HG03520 (cell line): ENCODE results near the gene NUPR2.
"Not testable (repeated sequence)": the region's sequence is repeated elsewhere in the genome, so short reads cannot be mapped to it uniquely, and the experiment has no call there.

Experiments
- ATAC-seq: cut with Tn5 transposase; IDR thresholded peaks from one replicate; pipeline ENCODE4 v1.9.1; 2021; ENCODE audit warnings: mild to moderate bottlenecking, moderate library complexity; ENCODE audit not compliant: unreplicated experiment

Gene NUPR2

GRCh38 chr7:56087445-56087844, 28.8 kb downstream of the NUPR2 start:
- ATAC-seq: no peak

GRCh38 chr7:56086761-56087160, 29.5 kb downstream of the NUPR2 start:
- no peak for ATAC-seq

GRCh38 chr7:56083150-56083785, 32.9 kb downstream of the NUPR2 start:
- ATAC-seq: no peak

GRCh38 chr7:56081626-56082340, 34.4 kb downstream of the NUPR2 start:
- ATAC-seq: no peak

GRCh38 chr7:56080726-56081435, 35.3 kb downstream of the NUPR2 start:
- ATAC-seq: not testable (repeated sequence)

- no peak for ATAC-seq
These were observed 36.6 kb downstream of the NUPR2 start for GRCh38 chr7:56079450-56080185.

GRCh38 chr7:56078196-56078595, 38.0 kb downstream of the NUPR2 start:
- ATAC-seq: no peak

DNA sequence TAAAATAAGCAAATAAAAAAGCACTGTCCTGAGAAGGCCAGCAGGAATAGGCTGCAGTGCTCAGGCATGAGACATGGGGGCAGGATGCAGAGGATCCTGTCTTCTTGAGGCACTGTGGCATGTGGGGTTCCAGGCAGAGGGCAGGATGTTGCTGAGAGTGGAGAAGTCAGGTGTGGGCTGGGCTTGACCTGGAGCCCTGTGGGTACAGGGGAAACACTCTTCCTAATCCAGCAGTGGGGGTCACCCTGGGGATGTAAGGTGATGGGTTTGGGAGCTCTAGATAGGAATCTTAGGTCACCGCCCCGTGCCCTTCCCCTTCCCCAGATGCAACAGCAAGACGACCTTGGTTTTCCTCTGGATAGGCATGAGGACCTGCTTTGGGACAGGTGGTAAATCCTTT, 38.5 kb downstream of the NUPR2 start:
- ATAC-seq: no peak

GRCh38 chr7:56074371-56074791, 41.8 kb downstream of the NUPR2 start:
- peak; percentile 88 for ATAC-seq

DNA sequence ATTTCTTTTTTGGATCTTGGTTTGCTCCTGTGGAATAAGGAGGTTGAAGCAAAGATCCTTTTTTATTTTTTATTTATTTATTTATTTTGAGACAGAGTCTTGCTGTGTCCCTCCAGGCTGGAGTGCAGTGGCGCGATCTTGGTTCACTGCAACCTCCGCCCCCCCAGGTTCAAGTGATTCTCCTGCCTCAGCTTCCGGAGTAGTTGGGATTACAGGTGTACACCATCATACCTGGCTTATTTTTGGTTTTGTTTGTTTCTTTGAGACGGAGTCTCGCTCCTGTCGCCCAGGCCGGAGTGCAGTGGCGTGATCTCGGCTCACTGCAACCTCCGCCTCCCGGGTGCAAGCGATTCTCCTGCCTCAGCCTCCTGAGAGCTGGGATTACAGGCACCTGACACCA, 49.8 kb downstream of the NUPR2 start:
- ATAC-seq: not testable (repeated sequence)
